HEK293T (cell line): ENCODE measurements around the gene THSD7B.

ENCODE experiments used
- NFRKB ChIP-seq: fragments of 450-650 bp; IDR thresholded peaks from 2 replicates; pipeline ENCODE4 v1.6.1; 2016; ENCODE audit warnings: mild to moderate bottlenecking, moderate library complexity
- TARDBP ChIP-seq: fragments of 450-650 bp; IDR thresholded peaks from 2 replicates; pipeline ENCODE4 v1.6.1; 2016
- TF ChIP-seq, protein P1 (sequence below): fragments of 450-650 bp; IDR thresholded peaks from 2 replicates; pipeline ENCODE4 v1.6.1; 2016

DNA sequence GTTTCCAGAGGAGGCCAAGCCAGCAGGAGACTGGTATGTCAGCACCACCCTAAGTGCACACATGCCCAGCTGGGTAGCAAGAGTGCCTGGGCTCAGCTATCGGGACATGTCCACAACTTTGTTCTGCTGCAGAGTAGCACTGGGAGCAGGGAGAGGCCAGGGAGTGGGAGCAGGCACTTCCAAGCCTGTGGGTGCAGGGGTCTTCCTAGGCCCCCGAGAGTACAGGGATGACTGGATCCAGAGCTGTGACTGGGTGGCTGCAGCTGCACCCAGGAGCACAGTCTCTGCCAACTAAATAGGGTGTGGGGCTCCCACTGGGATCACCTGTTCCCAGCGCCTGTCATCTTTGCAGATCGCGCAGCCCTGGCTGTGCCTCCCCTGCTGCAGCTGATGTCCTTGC, 943.0 kb downstream of the THSD7B start:
- TF ChIP-seq, protein P1, sequence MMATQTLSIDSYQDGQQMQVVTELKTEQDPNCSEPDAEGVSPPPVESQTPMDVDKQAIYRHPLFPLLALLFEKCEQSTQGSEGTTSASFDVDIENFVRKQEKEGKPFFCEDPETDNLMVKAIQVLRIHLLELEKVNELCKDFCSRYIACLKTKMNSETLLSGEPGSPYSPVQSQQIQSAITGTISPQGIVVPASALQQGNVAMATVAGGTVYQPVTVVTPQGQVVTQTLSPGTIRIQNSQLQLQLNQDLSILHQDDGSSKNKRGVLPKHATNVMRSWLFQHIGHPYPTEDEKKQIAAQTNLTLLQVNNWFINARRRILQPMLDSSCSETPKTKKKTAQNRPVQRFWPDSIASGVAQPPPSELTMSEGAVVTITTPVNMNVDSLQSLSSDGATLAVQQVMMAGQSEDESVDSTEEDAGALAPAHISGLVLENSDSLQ: no peak
- TF ChIP-seq TARDBP: no peak
- no peak for TF ChIP-seq NFRKB
